ENCODE measurements around the gene FBXW4. TPM values are rescaled to one million over a fixed set of nuclear protein-coding genes. Genes with fewer than 3 reads are reported as not detected.
A peak's percentile ranks its signal among the peaks of the same experiment; 100 is the strongest.

FBXW4 gene
- total and polyA plus RNA-seq, 4 donors: 28.0 to 65.6 (median 54.5) TPM

- Histone ChIP-seq H3K9me3 (ENCODE audit: control insufficient read depth in 4 of 4, insufficient read depth in 3 of 4, low read length in 3 of 4) (no peaks in the 10 kb centered on the region), H3K27me3 (ENCODE audit: control insufficient read depth in 3 of 3, insufficient read depth in 3 of 3, low read length in 2 of 3) (no peaks in the 10 kb centered on the region), H3K4me3 (no peak overlapping the region), H3K9ac (ENCODE audit: insufficient read depth in 1 of 2, low read length in 2 of 2) (no peak overlapping the region), H3K4me1 (ENCODE audit: control insufficient read depth in 5 of 5, insufficient read depth in 5 of 5, low read length in 5 of 5) (peaks cover 8 to 32% (median 18%) of the 10 kb centered on the region in 5 donors), H3K27ac (ENCODE audit: low read depth in 1 of 2, low read length in 1 of 2) (peak overlapping the region in 1 of 2 donors; percentile 14), H3K36me3 (ENCODE audit: control insufficient read depth in 4 of 4, insufficient read depth in 4 of 4, low read length in 4 of 4) (peaks cover 0 to 5% (median 0%) of the 10 kb centered on the region in 4 donors)
- ATAC-seq (ENCODE audit: insufficient read depth, low FRiP score) (no peak), DNase-seq (no peak)
- WGBS, 2 donors: 73 to 89% methylated on average over 7 of the region's 7 CpGs
- no peak for TF ChIP-seq CTCF (IDR thresholded peaks at IDR 0.05; ENCODE audit: control extremely low read depth, extremely low read depth)
Measured at GRCh38 chr10:101691081-101691480, 3.9 kb downstream of the FBXW4 start.

GRCh38 chr10:101690461-101690860 lies 4.5 kb downstream of the FBXW4 start:
- TF ChIP-seq CTCF (IDR thresholded peaks at IDR 0.05; ENCODE audit: control extremely low read depth, extremely low read depth): no peak
- peak; percentile 21 for ATAC-seq (ENCODE audit: insufficient read depth, low FRiP score)
- Histone ChIP-seq H3K9ac (ENCODE audit: insufficient read depth in 1 of 2, low read length in 2 of 2) (no peak overlapping the region), H3K4me3 (no peak overlapping the region), H3K36me3 (ENCODE audit: control insufficient read depth in 4 of 4, insufficient read depth in 4 of 4, low read length in 4 of 4) (peaks cover 0 to 5% (median 0%) of the 10 kb centered on the region in 4 donors), H3K9me3 (ENCODE audit: control insufficient read depth in 4 of 4, insufficient read depth in 3 of 4, low read length in 3 of 4) (no peaks in the 10 kb centered on the region), H3K27me3 (ENCODE audit: control insufficient read depth in 3 of 3, insufficient read depth in 3 of 3, low read length in 2 of 3) (no peaks in the 10 kb centered on the region), H3K27ac (ENCODE audit: low read depth in 1 of 2, low read length in 1 of 2) (no peak overlapping the region), H3K4me1 (ENCODE audit: control insufficient read depth in 5 of 5, insufficient read depth in 5 of 5, low read length in 5 of 5) (peaks cover 8 to 34% (median 18%) of the 10 kb centered on the region in 5 donors)
- peak in 1 of 3 donors; percentile 10 for DNase-seq
- WGBS, 2 donors: 56 to 76% methylated on average over 7 of the region's 7 CpGs

GRCh38 chr10:101687071-101687658 lies 7.8 kb downstream of the FBXW4 start:
- Histone ChIP-seq H3K9ac (ENCODE audit: insufficient read depth in 1 of 2, low read length in 2 of 2) (no peak overlapping the region), H3K4me3 (no peak overlapping the region), H3K4me1 (ENCODE audit: control insufficient read depth in 5 of 5, insufficient read depth in 5 of 5, low read length in 5 of 5) (peaks cover 4 to 38% (median 10%) of the 10 kb centered on the region in 5 donors), H3K27ac (ENCODE audit: low read depth in 1 of 2, low read length in 1 of 2) (no peak overlapping the region), H3K27me3 (ENCODE audit: control insufficient read depth in 3 of 3, insufficient read depth in 3 of 3, low read length in 2 of 3) (no peaks in the 10 kb centered on the region), H3K36me3 (ENCODE audit: control insufficient read depth in 4 of 4, insufficient read depth in 4 of 4, low read length in 4 of 4) (peaks cover 0 to 5% (median 0%) of the 10 kb centered on the region in 4 donors), H3K9me3 (ENCODE audit: control insufficient read depth in 4 of 4, insufficient read depth in 3 of 4, low read length in 3 of 4) (no peaks in the 10 kb centered on the region)
- TF ChIP-seq CTCF (IDR thresholded peaks at IDR 0.05; ENCODE audit: control extremely low read depth, extremely low read depth): no peak
- ATAC-seq (ENCODE audit: insufficient read depth, low FRiP score): no peak
- WGBS, 2 donors: 61 to 77% methylated on average over 3 of the region's 3 CpGs
- peak in 2 of 3 donors; percentile 21 to 37 for DNase-seq

Data from lung (tissue), 12 donors.